Measurements from ENCODE around the gene VARS1.
"Not testable (repeated sequence)": the region's sequence is repeated elsewhere in the genome, so short reads cannot be mapped to it uniquely, and the experiment has no call there.

VARS1 gene

GRCh38 chr6:31822036-31822821 lies 26.7 kb upstream of the VARS1 start:
- DNase-seq (ENCODE audit: low read depth): peak; percentile 67

DNA sequence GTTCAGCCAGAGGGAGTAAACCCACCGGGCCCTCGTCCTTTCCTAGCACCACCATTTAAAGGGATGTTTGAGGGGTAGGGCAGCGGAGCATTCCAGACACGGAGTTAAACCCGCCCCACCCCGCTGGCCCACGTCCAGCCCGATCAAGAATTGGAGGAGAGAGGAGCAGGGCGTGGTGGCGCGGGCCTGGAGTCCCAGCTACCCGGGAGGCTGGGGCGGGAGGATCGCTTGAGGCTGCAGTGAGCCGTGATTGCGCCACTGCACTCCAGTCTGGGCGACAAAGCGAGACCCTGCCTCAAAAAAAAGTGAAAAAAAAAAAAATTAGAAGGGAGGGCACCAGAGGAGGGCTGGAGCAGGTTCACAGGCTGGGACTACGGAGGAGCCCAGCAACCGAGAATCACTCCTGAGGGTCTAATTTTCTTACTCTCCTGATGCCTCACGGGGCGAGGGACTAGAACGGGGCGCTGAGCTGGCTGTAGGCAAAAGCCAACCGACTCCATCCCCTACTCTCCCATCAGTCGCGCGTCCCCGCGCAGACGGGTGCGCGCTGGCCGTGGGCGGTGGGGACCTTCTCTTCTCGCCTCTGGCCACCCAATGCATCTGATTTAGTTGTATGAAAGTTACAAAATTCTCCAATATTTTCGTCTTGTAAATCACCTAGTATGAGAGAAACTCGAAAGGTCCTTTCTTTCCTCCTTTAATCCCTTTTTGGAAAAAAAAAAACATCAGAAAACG lies 25.9 kb upstream of the VARS1 start:
- no peak for DNase-seq (ENCODE audit: low read depth)

GRCh38 chr6:31820399-31820798 lies 24.8 kb upstream of the VARS1 start:
- DNase-seq (ENCODE audit: low read depth): not testable (repeated sequence)

- no peak for DNase-seq (ENCODE audit: low read depth)
Measured at GRCh38 chr6:31819871-31820299, 24.3 kb upstream of the VARS1 start.

- DNase-seq (ENCODE audit: low read depth): not testable (repeated sequence)
Measured at GRCh38 chr6:31817929-31818511, 22.5 kb upstream of the VARS1 start.

GRCh38 chr6:31817133-31817928 lies 21.8 kb upstream of the VARS1 start:
- not testable (repeated sequence) for DNase-seq (ENCODE audit: low read depth)

DNA sequence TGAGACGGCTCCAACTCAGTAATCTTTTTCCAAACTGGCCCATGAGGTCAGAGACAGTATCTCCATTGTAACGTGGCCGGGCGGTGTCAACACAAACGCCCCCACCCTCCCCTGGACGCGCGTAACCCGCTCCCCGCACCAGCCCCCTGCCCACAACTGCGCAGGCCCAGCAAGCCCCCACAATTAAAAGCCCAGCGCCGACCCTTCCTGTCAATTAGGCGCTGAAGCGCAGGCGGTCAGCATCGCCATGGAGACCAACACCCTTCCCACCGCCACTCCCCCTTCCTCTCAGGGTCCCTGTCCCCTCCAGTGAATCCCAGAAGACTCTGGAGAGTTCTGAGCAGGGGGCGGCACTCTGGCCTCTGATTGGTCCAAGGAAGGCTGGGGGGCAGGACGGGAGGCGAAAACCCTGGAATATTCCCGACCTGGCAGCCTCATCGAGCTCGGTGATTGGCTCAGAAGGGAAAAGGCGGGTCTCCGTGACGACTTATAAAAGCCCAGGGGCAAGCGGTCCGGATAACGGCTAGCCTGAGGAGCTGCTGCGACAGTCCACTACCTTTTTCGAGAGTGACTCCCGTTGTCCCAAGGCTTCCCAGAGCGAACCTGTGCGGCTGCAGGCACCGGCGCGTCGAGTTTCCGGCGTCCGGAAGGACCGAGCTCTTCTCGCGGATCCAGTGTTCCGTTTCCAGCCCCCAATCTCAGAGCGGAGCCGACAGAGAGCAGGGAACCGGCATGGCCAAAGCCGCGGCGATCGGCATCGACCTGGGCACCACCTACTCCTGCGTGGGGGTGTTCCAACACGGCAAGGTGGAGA lies 19.7 kb upstream of the VARS1 start, which contains the start of the genes HSPA1A and HSPA1L:
Gene HSPA1A (plus strand): TSS at position 519 of the 814 bp plus-strand sequence. CDS start 214 bp downstream, at position 733.
Gene HSPA1L (minus strand): TSS at position 259 of the 814 bp plus-strand sequence. CDS start 3,311 bp downstream, outside the sequence.
- DNase-seq (ENCODE audit: low read depth): no peak

- no peak for DNase-seq (ENCODE audit: low read depth)
Measured at GRCh38 chr6:31814677-31815024, 19.1 kb upstream of the VARS1 start.

DNA sequence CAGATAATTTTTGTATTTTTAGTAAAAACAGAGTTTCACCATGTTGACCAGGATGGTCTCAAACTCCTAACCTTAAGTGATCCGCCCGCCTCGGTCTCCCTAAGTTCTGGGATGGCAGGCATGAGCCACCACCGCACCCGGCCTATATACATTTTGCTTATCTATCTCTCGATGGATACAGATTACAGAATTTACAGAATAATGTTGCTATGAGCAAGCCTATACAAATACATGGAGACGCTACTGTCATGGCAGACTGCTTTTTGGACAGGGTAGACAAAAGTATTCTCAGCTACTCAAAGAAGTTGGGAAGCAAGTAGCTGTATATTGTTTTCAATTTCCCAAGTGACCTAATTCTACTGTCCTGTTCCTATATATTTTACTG lies 17.9 kb upstream of the VARS1 start:
- no peak for DNase-seq (ENCODE audit: low read depth)

GRCh38 chr6:31811645-31812044 lies 16.1 kb upstream of the VARS1 start:
- no peak for DNase-seq (ENCODE audit: low read depth)

- not testable (repeated sequence) for DNase-seq (ENCODE audit: low read depth)
Measured at GRCh38 chr6:31808599-31808998, 13.0 kb upstream of the VARS1 start.

DNA sequence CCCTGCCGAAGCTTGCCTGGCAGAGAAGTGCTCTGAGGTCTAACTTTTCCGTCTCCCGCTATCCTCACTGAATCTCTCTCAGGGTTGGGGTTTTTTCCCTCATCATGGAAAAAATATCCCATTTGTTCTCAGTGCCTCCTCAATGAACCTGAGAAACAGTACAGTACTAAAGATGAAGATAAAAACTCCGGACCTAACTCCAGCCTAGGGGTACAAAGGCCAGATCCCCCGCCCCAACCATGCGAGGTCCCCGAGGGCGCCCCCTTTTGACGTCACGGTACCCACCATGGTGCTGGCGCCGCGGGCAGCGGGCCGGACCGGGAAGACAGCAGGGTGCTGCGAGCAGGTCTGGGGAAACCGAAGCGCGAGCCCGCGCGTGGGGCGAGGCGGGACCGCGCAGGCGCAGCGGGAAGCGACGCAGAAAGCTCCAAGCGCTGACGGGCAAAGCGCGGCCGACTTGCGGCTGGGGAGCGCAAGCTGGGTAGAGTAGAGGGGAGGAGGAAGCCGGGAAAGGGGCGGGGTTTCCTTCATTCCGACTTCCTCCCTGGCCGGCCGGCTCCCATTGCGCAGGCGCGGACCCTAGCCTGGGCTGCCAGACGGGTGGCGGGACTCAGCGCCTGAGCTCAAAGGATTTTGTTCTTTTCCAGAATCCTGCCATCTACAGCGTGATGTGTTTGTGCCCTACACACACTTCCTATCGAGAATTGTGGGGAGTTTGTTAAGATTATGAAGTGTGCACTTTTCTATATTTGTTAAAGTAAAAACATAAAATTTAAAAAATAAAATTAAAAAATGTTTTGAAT lies 11.1 kb upstream of the VARS1 start, which contains the start of gene LSM2:
Gene LSM2 (minus strand): TSS at position 497 of the 803 bp plus-strand sequence. CDS start 209 bp downstream, at position 288.
- DNase-seq (ENCODE audit: low read depth): peak; percentile 95

DNA sequence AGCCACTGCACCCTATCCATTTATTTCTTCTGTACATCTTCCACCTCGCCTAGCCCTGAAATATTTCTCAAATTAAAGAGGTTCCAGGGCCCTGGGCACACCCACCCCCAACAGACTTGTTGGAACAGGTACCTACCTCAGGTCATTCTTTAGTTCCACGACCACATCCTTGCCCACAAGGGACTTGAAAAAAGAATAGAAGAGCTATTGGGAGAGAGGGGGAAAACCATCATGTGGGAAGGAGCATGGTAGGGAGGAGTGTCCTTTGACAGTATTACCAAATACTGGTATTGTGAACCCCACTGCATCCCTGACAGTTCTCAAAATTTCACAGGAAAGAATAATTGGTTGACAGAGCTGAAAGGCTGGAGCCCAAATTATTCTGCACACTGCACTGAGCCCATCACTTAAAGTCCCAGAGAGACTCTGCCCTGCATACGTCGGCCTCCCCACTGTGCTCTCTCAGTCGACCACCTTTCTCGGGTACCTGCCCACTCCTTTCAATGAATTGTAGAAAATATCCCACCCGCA lies 10.5 kb upstream of the VARS1 start:
- no peak for DNase-seq (ENCODE audit: low read depth)

GRCh38 chr6:31801031-31801927 lies 5.7 kb upstream of the VARS1 start:
- DNase-seq (ENCODE audit: low read depth): not testable (repeated sequence)

DNA sequence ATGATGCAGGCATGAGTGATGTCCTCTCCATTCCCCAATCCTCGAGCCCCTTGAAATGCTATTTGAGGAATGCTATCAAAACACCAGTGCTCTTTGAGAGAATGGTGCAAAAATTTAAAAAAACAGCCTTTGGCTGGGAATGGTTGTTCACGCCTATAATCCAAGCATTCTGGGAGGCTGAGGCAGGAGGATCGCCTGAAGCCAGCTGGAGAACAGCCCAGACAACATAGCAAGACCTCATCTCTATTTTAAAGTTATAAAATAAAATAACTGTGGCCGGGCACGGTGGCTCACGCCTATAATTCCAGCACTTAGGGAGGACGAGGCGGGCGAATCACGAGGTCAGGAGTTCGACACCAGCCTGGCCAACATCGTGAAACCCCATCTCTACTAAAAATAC lies 4.2 kb upstream of the VARS1 start:
- no peak for DNase-seq (ENCODE audit: low read depth)

- DNase-seq (ENCODE audit: low read depth): no peak
Measured at GRCh38 chr6:31797588-31797987, 2.0 kb upstream of the VARS1 start.

GRCh38 chr6:31796993-31797385 lies 1.4 kb upstream of the VARS1 start:
- DNase-seq (ENCODE audit: low read depth): no peak

GRCh38 chr6:31794866-31795615 lies 511 bp downstream of the VARS1 start:
- no peak for DNase-seq (ENCODE audit: low read depth)
